Testis (tissue), 3 donors: ENCODE data around the gene IFITM1. TPM values are rescaled to one million over a fixed set of nuclear protein-coding genes. Genes with fewer than 3 reads are reported as not detected.
"Not testable (repeated sequence)": the region's sequence is repeated elsewhere in the genome, so short reads cannot be mapped to it uniquely, and the experiment has no call there.

ENCODE experiments used
- DNase-seq: peaks from one replicate; pipeline ENCODE4 v3.0.0-alpha.2; 2019
- H3K27ac ChIP-seq, 2 donors: fragments of 200-600 bp; sonication (generic); one replicate each; pipeline ENCODE4 v1.5.1; 2019
- H3K27me3 ChIP-seq: fragments of 200-600 bp; sonication (generic); one replicate; pipeline ENCODE4 v1.5.1; 2019
- H3K36me3 ChIP-seq: fragments of 200-600 bp; sonication (generic); one replicate; pipeline ENCODE4 v1.5.1; 2017; ENCODE audit warnings: low read depth; ENCODE audit errors: missing control alignments
- H3K4me1 ChIP-seq: fragments of 200-600 bp; sonication (generic); one replicate; pipeline ENCODE4 v1.5.1; 2019
- H3K4me3 ChIP-seq, 2 donors: fragments of 200-600 bp; sonication (generic); one replicate each; pipeline ENCODE4 v1.5.1; 2017 to 2019
- H3K9me3 ChIP-seq: fragments of 200-600 bp; sonication (generic); one replicate; pipeline ENCODE4 v1.5.1; 2017
- POLR2A ChIP-seq: fragments of 450-650 bp; IDR thresholded peaks from one replicate; pipeline ENCODE4 v1.6.1; 2017; ENCODE audit warnings: antibody characterized with exemption, mild to moderate bottlenecking, moderate library complexity
- WGBS, 2 donors: methylation state at CpG; one replicate each; pipeline ENCODE4 v1.1.5; 2018; 5-methylcytosine and 5-hydroxymethylcytosine counted together
- intact Hi-C: fragments of 100-400 bp; cut with DNase I; formaldehyde crosslinking; loops from one replicate; pipeline ENCODE4 v1.15.1; 2023; ENCODE audit warnings: low total_unique reads
- polyA plus RNA-seq: library from polyadenylated mRNA; stranded (reverse); fragments of 350-450 nt; fragmentation: Illumina TruSeq; extraction: RNeasy Lipid Tissue Mini Kit (QIAGEN cat#74804); gene quantifications from one replicate; pipeline ENCODE4 v1.2.3, GENCODE V29; 2014; ENCODE audit warnings: low read depth, low replicate concordance; ENCODE audit not compliant: insufficient read depth
- total RNA-seq, 2 donors: library from RNA; depleted of rRNA; stranded (reverse); fragments of >200 nt; gene quantifications; one replicate each; pipeline ENCODE4 v1.2.3, GENCODE V29; 2016
- TF ChIP-seq, protein P1 (sequence below), 3 experiments: fragments of 450-650 bp in 2 of 3; fragments of 200-600 bp in 1 of 3; sonication (generic) in 1 of 3; IDR thresholded peaks; one replicate each; pipeline ENCODE4 v1.5.1; 2016 to 2019; ENCODE audit warnings: antibody characterized with exemption in 3 of 3, mild to moderate bottlenecking in 2 of 3, moderate library complexity in 1 of 3

The IFITM1 gene
- total and polyA plus RNA-seq, 3 donors from 2014 or later = 63.1 to 146 (median 93.3) TPM

DNA sequence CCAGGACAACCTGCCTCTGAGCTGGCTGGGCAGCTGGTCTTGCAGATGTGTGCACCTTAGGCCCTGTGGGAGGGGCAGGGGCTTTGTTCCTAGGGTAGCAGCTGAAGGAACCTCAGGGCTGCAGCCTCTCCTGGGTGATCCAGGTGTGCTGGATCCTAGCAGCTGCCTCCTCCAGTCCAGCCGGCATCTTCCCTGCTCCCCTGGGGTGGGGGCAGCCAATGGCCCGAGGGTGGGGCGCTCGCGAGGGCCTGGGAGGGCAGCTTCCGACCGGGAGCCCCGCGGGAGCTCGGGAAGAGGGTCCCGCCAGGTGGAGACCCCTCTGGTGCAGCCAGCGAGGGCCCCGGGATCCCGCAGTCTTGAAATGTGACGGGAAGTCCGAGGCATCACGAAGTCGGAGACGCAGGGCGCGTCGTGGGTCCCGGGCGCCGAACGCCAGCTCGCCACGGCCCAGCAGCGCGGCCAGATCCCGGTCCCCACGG is 1.7 kb downstream of the IFITM1 start:
- Histone ChIP-seq H3K9me3 (no peaks in the 10 kb centered on the region), H3K4me3 (peak overlapping the region; percentile 62 to 71), H3K36me3 (no peaks in the 10 kb centered on the region), H3K27ac (peak overlapping the region; percentile 75 to 92), H3K27me3 (no peaks in the 10 kb centered on the region), H3K4me1 (peaks cover 20% of the 10 kb centered on the region)
- DNase-seq = no peak
- intact Hi-C loops = no loop called here
- 31% methylated on average over 32 of the region's 32 CpGs; no CpG with 5 or more reads in 1 of the 2 donors for WGBS, 2 donors
- TF ChIP-seq POLR2A = no peak
- TF ChIP-seq, protein P1, sequence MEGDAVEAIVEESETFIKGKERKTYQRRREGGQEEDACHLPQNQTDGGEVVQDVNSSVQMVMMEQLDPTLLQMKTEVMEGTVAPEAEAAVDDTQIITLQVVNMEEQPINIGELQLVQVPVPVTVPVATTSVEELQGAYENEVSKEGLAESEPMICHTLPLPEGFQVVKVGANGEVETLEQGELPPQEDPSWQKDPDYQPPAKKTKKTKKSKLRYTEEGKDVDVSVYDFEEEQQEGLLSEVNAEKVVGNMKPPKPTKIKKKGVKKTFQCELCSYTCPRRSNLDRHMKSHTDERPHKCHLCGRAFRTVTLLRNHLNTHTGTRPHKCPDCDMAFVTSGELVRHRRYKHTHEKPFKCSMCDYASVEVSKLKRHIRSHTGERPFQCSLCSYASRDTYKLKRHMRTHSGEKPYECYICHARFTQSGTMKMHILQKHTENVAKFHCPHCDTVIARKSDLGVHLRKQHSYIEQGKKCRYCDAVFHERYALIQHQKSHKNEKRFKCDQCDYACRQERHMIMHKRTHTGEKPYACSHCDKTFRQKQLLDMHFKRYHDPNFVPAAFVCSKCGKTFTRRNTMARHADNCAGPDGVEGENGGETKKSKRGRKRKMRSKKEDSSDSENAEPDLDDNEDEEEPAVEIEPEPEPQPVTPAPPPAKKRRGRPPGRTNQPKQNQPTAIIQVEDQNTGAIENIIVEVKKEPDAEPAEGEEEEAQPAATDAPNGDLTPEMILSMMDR (IDR thresholded peaks at IDR 0.05) = no peak

DNA sequence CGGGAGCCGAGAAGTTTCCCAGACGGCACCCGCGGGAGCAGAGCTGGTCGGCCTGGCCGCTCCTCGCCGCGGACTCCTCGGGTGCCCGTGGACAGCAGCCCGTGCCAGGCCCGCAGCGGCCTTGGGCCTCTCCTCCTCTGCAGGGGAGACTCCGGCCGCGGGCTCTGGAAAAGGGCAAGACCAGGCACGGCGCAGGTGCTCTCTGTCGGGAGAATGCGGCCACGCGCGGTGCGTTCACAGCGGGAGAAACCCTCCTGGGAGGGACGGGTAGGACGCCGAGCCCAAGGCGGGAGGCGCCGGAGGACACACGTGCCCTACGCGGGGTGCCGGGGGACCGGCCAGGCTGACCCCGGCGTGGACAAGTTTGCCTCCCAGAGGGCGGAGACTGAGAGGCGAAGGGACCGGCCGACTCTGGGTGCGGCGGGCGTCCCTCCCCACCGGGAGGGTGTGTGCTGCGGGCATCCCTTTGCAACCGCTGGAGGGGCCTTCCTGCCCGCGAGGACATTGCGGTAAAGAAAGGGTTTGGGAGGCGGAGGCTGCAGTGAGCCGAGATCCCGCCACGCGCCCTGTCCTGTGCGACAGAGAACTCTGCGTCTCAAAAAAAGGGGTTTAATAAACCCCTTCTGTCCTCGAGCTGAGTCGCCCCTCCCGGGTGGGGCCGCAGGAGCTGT is 2.3 kb downstream of the IFITM1 start:
- intact Hi-C loops = no loop called here
- no peaks in the 10 kb centered on the region for H3K9me3 ChIP-seq
- no peak for DNase-seq

DNA sequence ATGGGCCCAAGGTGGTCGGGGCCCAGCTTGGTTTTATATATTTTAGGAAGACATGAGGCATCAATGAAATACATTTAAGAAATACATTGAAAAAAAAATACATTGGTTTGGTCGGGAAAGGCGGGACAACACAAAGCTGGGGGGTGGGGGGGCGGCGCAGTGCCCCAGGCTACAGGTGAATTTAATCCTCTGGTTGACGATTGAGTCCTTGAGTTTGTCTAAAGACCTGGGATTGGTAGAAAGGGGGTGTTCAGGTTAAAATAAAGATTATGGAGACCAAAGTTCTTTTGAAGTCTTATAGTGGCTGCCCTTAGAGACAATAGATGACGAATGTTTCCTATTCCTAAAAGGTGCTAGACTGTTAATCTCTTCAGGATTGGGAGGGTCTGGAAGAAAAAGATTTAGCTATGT is 3.1 kb downstream of the IFITM1 start:
- no peak for DNase-seq
- no peak for TF ChIP-seq POLR2A
- TF ChIP-seq, protein P1 (IDR thresholded peaks at IDR 0.05) = no peak
- WGBS, 2 donors = 44 to 66% methylated on average over 7 of the region's 7 CpGs
- no peaks in the 10 kb centered on the region for H3K27me3 ChIP-seq
- H3K4me1 ChIP-seq = peaks cover 20% of the 10 kb centered on the region
- no peaks in the 10 kb centered on the region for H3K36me3 ChIP-seq
- intact Hi-C loops = no loop called here
- H3K27ac ChIP-seq = peak overlapping the region; percentile 75 to 92
- H3K4me3 ChIP-seq = no peak overlapping the region
- no peaks in the 10 kb centered on the region for H3K9me3 ChIP-seq

More for the DNA sequence above, 2.3 kb downstream of the IFITM1 start:
- no peaks in the 10 kb centered on the region for H3K27me3 ChIP-seq
- peak overlapping the region; percentile 62 to 71 for H3K4me3 ChIP-seq
- H3K27ac ChIP-seq = peak overlapping the region; percentile 75 to 92
- TF ChIP-seq, protein P1 (IDR thresholded peaks at IDR 0.05) = no peak
- no peak for TF ChIP-seq POLR2A
- H3K4me1 ChIP-seq = peaks cover 20% of the 10 kb centered on the region
- no peaks in the 10 kb centered on the region for H3K36me3 ChIP-seq
- 30 to 31% methylated on average over 17 to 46 of the region's 64 CpGs for WGBS, 2 donors

GRCh38 chr11:317668-318404 is 4.0 kb downstream of the IFITM1 start:
- DNase-seq, intact Hi-C loops, H3K36me3 ChIP-seq, H3K9me3 ChIP-seq, H3K27me3 ChIP-seq, H3K4me3 ChIP-seq: not testable (repeated sequence)
- Histone ChIP-seq H3K27ac (peak overlapping the region; percentile 43 to 92), H3K4me1 (peaks cover 22% of the 10 kb centered on the region)
- 14 to 33% methylated on average over 13 to 22 of the region's 30 CpGs for WGBS, 2 donors

DNA sequence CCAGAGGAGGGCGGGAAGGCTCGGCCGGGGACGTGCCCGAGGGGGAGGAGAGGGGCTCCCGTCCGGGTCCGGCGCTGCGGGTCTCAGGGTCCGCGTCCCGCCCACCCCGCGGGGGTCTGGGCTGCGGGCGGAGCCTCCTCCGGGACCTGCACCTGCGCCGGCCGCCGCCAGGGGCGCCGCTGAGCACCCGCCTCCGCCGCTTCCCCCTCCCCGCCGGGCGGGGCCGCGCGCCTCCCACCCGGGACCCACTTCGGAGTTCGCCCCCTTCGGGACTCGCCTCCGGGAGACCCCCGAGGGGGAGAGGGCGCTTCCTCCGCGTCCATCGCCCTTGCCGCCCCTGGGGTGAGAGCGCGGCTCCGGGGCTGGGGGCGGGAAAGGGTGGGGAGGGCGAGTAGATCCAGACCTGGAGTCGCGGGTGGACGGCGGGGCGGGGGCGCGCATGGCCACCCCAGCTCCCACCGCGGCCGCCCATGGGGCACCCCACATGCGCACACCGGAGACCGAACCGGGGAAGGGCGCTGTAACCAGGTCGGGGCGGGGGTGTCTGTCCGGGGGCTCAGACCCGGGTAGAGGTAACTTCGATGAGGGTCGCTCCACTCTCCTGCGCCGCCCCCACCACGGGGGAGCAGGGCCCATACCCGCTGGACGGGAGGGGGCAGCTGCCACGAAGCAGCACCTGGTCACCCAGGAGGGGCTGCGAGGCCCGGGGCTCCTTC is 4.7 kb downstream of the IFITM1 start:
- DNase-seq, intact Hi-C loops, H3K27me3 ChIP-seq, H3K9me3 ChIP-seq, H3K36me3 ChIP-seq: not testable (repeated sequence)
- 0 to 1% methylated on average over 8 to 14 of the region's 79 CpGs for WGBS, 2 donors
- Histone ChIP-seq H3K4me1 (peaks cover 22% of the 10 kb centered on the region), H3K27ac (peak overlapping the region; percentile 97 to 99), H3K4me3 (peak overlapping the region; percentile 57 to 74)
